ENCODE results near the gene SHC1.

- TF ChIP-seq, protein P1, sequence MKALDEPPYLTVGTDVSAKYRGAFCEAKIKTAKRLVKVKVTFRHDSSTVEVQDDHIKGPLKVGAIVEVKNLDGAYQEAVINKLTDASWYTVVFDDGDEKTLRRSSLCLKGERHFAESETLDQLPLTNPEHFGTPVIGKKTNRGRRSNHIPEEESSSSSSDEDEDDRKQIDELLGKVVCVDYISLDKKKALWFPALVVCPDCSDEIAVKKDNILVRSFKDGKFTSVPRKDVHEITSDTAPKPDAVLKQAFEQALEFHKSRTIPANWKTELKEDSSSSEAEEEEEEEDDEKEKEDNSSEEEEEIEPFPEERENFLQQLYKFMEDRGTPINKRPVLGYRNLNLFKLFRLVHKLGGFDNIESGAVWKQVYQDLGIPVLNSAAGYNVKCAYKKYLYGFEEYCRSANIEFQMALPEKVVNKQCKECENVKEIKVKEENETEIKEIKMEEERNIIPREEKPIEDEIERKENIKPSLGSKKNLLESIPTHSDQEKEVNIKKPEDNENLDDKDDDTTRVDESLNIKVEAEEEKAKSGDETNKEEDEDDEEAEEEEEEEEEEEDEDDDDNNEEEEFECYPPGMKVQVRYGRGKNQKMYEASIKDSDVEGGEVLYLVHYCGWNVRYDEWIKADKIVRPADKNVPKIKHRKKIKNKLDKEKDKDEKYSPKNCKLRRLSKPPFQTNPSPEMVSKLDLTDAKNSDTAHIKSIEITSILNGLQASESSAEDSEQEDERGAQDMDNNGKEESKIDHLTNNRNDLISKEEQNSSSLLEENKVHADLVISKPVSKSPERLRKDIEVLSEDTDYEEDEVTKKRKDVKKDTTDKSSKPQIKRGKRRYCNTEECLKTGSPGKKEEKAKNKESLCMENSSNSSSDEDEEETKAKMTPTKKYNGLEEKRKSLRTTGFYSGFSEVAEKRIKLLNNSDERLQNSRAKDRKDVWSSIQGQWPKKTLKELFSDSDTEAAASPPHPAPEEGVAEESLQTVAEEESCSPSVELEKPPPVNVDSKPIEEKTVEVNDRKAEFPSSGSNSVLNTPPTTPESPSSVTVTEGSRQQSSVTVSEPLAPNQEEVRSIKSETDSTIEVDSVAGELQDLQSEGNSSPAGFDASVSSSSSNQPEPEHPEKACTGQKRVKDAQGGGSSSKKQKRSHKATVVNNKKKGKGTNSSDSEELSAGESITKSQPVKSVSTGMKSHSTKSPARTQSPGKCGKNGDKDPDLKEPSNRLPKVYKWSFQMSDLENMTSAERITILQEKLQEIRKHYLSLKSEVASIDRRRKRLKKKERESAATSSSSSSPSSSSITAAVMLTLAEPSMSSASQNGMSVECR (CRISPR knock-in tag; IDR thresholded peaks at IDR 0.05; ENCODE audit: borderline replicate concordance): no peak
- TF ChIP-seq MLX (CRISPR knock-in tag; IDR thresholded peaks at IDR 0.05) (no peak), KAT7 (CRISPR knock-in tag; IDR thresholded peaks at IDR 0.05; ENCODE audit: borderline replicate concordance) (no peak), CTCF (IDR thresholded peaks at IDR 0.05) (no peak), CREM (CRISPR knock-in tag; IDR thresholded peaks at IDR 0.05) (no peak)
- TF ChIP-seq, protein P2, sequence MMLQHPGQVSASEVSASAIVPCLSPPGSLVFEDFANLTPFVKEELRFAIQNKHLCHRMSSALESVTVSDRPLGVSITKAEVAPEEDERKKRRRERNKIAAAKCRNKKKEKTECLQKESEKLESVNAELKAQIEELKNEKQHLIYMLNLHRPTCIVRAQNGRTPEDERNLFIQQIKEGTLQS (CRISPR knock-in tag; conservative IDR thresholded peaks at IDR 0.05): no peak
Observed at GRCh38 chr1:154934358-154934948, 36.1 kb downstream of the SHC1 start.
